ENCODE measurements around the gene SYNGR4. TPM values are rescaled to one million over a fixed set of nuclear protein-coding genes. Genes with fewer than 3 reads are reported as not detected.

The SYNGR4 gene
- total and polyA plus RNA-seq, 2 donors (not counting 1 experiment from before 2014, with no cell fraction given), result not detected

- Histone ChIP-seq H3K9me3 (ENCODE audit: control extremely low read depth in 1 of 3, control insufficient read depth in 2 of 3, insufficient read depth in 1 of 3, low read length in 2 of 3) (no peaks in the 10 kb centered on the region), H4K20me1 (ENCODE audit: control insufficient read depth, insufficient read depth, low read length, poor library complexity, severe bottlenecking) (no peaks in the 10 kb centered on the region), H2AFZ (ENCODE audit: insufficient read depth, low read depth, low read length, poor library complexity, severe bottlenecking) (peak overlapping the region; percentile 80), H3K36me3 (replicated peaks in 1 of 2; ENCODE audit: control extremely low read depth in 1 of 2, control insufficient read depth in 1 of 2, extremely low read depth in 1 of 2, insufficient read depth in 2 of 2, low read length in 1 of 2) (peaks cover 0 to 3% of the 10 kb centered on the region in 2 experiments), H3K9ac (ENCODE audit: low read length) (peak overlapping the region; percentile 67), H3K27ac (ENCODE audit: low read length in 2 of 2) (peak overlapping the region; percentile 93 to 97), H3K4me1 (ENCODE audit: control insufficient read depth in 2 of 2, insufficient read depth in 2 of 2, low read length in 2 of 2) (peaks cover 5 to 20% of the 10 kb centered on the region in 2 donors), H3K4me2 (replicated peaks; ENCODE audit: low read depth, low read length, poor library complexity, severe bottlenecking) (peak overlapping the region; percentile 78), H3K79me2 (ENCODE audit: control insufficient read depth, insufficient read depth, low read length) (no peaks in the 10 kb centered on the region), H3K27me3 (replicated peaks in 1 of 4; ENCODE audit: control extremely low read depth in 1 of 4, control insufficient read depth in 3 of 4, insufficient read depth in 4 of 4, low read length in 3 of 4) (no peaks in the 10 kb centered on the region), H3K4me3 (ENCODE audit: control extremely low read depth in 1 of 5, extremely low read depth in 1 of 5, insufficient read depth in 1 of 5, low read depth in 2 of 5, low read length in 4 of 5) (peak overlapping the region in 4 of 5 experiments; percentile 45 to 62 (median 56))
- Mint-ChIP-seq H3K4me1 (peaks cover 15% of the 10 kb centered on the region), H3K27ac (peak overlapping the region; percentile 97), H3K27me3 (no peaks in the 10 kb centered on the region), H3K4me3 (peak overlapping the region; percentile 95), H3K9me3 (ENCODE audit: insufficient read depth) (no peaks in the 10 kb centered on the region)
- POLR2A ChIA-PET, result interaction anchor here (1.0 to 1.7 kb wide), 7 partner anchors 27 to 259 kb away, joined by 3 to 16 read pairs (median 5); partner anchors contain the start of genes EMP3, KDELR1, RPL18 and SPHK2
- intact Hi-C loops (cut with micrococcal nuclease), result loop anchor here (1.0 to 5.0 kb wide), 12 partner anchors 27 to 1762 kb away; partner anchors contain the start of genes CALM3, CYTH2, DBP and GRWD1
- DNase-seq (no peak), ATAC-seq (ENCODE audit: low read depth) (no peak)
- CTCF ChIA-PET, result interaction anchor here (0.7 to 2.5 kb wide), 9 partner anchors 26 to 244 kb away, joined by 3 to 21 read pairs (median 5); partner anchors contain the start of gene KDELR1
- TF ChIP-seq CTCF (IDR thresholded peaks at IDR 0.05), result no peak
- WGBS (ENCODE audit: insufficient coverage), result 65% methylated on average over 9 of the region's 10 CpGs
Measured at GRCh38 chr19:48364598-48365348, 606 bp downstream of the SYNGR4 start.

- DNase-seq (no peak), ATAC-seq (ENCODE audit: low read depth) (no peak)
- H3K4me1 ChIP-seq (ENCODE audit: control insufficient read depth in 2 of 2, insufficient read depth in 2 of 2, low read length in 2 of 2), result peaks cover 5 to 20% of the 10 kb centered on the region in 2 donors
- H3K4me3 ChIP-seq (ENCODE audit: control extremely low read depth in 1 of 5, extremely low read depth in 1 of 5, insufficient read depth in 1 of 5, low read depth in 2 of 5, low read length in 4 of 5), result no peak overlapping the region
- H3K4me1 Mint-ChIP-seq, result peaks cover 15% of the 10 kb centered on the region
- no peaks in the 10 kb centered on the region for H3K27me3 ChIP-seq (replicated peaks in 1 of 4; ENCODE audit: control extremely low read depth in 1 of 4, control insufficient read depth in 3 of 4, insufficient read depth in 4 of 4, low read length in 3 of 4)
- H3K79me2 ChIP-seq (ENCODE audit: control insufficient read depth, insufficient read depth, low read length), result no peaks in the 10 kb centered on the region
- no peaks in the 10 kb centered on the region for H3K9me3 ChIP-seq (ENCODE audit: control extremely low read depth in 1 of 3, control insufficient read depth in 2 of 3, insufficient read depth in 1 of 3, low read length in 2 of 3)
- no peaks in the 10 kb centered on the region for H3K9me3 Mint-ChIP-seq (ENCODE audit: insufficient read depth)
- TF ChIP-seq EZH2 (IDR thresholded peaks at IDR 0.05; ENCODE audit: borderline replicate concordance, insufficient read depth, low read depth, low read length, poor library complexity, severe bottlenecking) (no peak), CTCF (IDR thresholded peaks at IDR 0.05) (no peak)
- H3K4me2 ChIP-seq (replicated peaks; ENCODE audit: low read depth, low read length, poor library complexity, severe bottlenecking), result no peak overlapping the region
- H2AFZ ChIP-seq (ENCODE audit: insufficient read depth, low read depth, low read length, poor library complexity, severe bottlenecking), result no peak overlapping the region
- ChIA-PET POLR2A (no interaction called here), CTCF (interaction anchor here (1.8 kb wide), 1 partner anchor 25 kb away, joined by 5 read pairs; the partner anchor contains the start of gene KDELR1)
- H3K27ac Mint-ChIP-seq, result no peak overlapping the region
- no peak overlapping the region for H3K9ac ChIP-seq (ENCODE audit: low read length)
- H3K4me3 Mint-ChIP-seq, result no peak overlapping the region
- peaks cover 0 to 3% of the 10 kb centered on the region in 2 experiments for H3K36me3 ChIP-seq (replicated peaks in 1 of 2; ENCODE audit: control extremely low read depth in 1 of 2, control insufficient read depth in 1 of 2, extremely low read depth in 1 of 2, insufficient read depth in 2 of 2, low read length in 1 of 2)
- no peaks in the 10 kb centered on the region for H3K27me3 Mint-ChIP-seq
- H3K27ac ChIP-seq (ENCODE audit: low read length in 2 of 2), result no peak overlapping the region
- 96% methylated on average over 10 of the region's 11 CpGs for WGBS (ENCODE audit: insufficient coverage)
- intact Hi-C loops (cut with micrococcal nuclease), result loop anchor here (2.0 kb wide), 2 partner anchors 271 to 1275 kb away; partner anchors contain the start of genes DBP and RRAS
- H4K20me1 ChIP-seq (ENCODE audit: control insufficient read depth, insufficient read depth, low read length, poor library complexity, severe bottlenecking), result no peaks in the 10 kb centered on the region
Measured at GRCh38 chr19:48365602-48366001, 1.4 kb downstream of the SYNGR4 start.
